Hypothalamus (tissue), 51 donors: Measurements from ENCODE around the gene PLEKHA5.

ENCODE experiments used
- DNase-seq, 51 donors: peaks; one replicate each; lab custom pipeline; 2025; lab: John Stamatoyannopoulos, UW

The PLEKHA5 gene

DNA sequence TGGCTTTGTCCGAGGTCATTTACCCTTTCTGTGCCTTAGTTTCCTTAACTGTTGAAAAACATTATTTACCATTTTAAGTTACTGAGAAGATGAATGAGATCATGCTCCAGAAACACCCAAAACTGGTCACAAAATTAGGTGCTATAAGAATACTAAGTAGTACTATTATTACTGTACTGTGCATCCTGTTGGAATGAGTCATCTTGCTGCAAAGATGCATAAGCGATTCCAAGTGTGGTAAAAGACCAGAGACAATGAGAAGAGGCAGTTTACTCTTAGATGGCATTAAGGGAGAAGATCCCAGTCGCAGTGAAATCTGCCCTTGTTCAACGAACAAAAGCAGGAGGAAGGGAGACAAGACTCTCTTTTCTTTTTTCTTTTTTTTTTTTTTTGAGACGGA is 4.2 kb upstream of the PLEKHA5 start:
- no peak for DNase-seq

DNA sequence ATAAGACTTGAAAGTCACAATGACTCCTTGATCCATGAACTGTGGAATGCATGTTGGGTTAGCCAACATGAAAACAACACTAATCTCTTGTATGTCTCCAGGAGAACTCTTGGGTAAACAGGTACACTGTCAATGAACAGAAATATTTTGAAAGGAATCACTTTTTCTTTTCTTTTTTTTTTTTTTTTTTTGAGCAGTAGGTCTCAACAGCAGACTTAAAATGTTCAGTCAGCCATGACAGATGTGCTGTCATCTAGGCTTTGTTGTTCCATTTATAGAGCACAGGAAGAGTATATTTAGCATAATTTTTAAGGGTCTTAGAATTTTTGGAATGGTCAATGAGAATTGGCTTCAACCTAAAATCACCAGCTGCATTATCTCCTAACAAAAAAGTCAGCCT is 2.3 kb upstream of the PLEKHA5 start:
- DNase-seq = no peak

DNA sequence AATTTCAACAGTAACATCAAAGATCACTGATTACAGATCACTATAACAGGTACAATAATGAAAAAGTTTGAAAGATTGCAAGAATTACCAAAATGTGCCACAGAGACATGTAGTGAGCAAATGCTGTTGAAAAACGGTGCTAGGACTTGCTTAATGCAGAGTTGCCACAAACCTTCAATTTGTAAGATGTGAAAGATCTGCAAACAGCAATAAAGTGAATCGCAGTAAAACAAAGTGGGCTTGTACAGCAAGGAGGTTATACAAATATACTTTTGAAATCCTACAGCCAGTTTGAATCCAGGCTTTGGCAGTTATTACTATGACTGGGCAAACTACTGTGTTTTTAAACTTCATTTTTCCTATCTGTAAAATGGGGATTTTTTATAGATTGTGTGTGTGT is 1.0 kb upstream of the PLEKHA5 start:
- DNase-seq = no peak

GRCh38 chr12:19129122-19129485 is 429 bp upstream of the PLEKHA5 start:
- DNase-seq = peak in 2 of 51 donors; percentile 28 to 54

DNA sequence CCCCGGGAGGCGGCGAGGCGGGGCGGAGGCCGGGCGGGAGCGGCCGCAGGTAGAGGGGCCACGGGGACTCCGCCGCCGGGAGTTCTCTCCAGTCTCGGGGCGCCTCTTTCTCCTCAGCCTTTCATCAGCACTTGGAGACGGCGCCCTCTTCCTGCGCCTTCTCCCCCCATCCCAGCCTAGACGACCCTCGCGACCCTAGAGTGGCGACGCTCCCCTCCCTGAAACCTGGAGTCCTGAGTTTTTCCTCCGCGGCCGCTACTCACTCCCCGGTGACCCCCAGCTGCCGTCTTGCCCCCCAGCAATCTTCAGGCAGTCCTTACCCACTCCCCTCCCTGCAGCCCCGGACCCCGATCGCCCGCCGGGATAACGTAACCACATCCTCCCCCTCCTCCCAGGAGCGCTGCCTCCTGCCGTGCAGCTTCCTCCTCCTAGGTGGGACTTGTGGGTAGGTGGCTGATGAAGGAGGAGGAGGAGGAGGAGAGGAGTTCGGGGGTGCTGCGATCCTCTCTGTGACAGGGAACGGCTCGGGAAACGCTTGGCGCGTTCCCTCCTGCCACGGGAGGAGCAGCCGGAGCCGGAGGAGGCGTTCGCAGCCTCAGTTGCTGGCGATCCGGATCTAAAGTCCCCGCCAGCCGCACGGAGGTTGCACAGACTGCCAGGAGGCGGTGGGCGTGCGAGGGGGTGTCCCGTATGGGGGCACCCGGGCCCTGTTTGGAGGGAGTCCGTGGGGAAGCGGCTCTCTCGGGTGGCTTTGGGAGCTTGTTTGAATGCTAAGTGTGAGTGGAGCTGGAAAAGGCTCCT is 891 bp downstream of the PLEKHA5 start:
- peak in 40 of 51 donors; percentile 13 to 80 (median 30) for DNase-seq

DNA sequence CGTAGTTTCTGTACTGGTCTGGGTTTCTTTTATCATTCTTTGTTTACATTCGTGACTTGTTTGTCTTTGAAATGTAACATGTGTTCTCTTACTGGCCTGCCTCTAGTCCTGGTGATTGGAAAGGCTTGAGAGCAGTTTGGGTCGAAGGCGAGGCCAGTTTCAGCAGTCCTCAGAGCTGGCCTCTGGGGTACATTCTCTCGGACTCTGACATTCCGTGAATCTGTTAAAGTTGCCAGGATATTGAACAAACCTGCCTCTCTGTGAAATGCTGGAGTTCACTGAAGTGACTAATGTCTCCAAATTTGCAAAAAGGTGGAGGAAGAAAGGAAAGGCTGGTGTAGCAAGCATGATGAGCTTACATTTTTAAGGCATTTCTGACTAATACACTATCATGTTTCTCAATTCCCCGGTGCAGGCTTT is 1.5 kb downstream of the PLEKHA5 start:
- peak in 18 of 51 donors; percentile 5 to 80 (median 22) for DNase-seq

- DNase-seq = no peak
Measured at GRCh38 chr12:19138551-19138950, 9.0 kb downstream of the PLEKHA5 start.

- no peak for DNase-seq
Measured at GRCh38 chr12:19138956-19139355, 9.4 kb downstream of the PLEKHA5 start.

DNA sequence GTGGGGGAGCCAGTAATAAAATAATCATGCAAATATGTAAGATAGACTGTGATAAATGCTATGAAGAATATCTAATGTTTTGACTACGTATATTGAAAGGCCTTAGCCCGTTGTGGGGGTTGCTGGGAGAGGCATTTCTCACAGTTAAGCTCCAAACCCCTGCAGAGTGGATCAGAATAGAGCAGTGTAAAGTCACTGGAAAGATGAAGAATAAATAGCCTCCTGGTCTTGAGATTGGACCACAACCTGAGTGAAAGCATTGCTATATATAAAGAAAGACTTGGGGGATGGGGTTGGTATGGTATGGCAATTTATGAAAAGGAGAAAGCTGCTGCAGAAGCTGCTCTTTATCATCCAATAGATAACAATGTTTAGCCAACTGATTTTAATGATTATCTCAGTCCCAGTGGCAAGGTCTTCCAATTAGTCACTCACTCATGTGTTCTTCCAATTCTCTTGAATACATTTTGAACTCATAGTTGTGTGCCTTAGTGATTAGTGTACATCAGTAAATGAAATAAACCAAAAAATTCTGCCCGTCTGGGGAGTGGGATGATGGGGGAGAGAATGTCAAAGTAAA is 10.2 kb downstream of the PLEKHA5 start:
- no peak for DNase-seq

GRCh38 chr12:19140381-19141236 is 11.1 kb downstream of the PLEKHA5 start:
- no peak for DNase-seq

- no peak for DNase-seq
Measured at GRCh38 chr12:19142499-19142898, 13.0 kb downstream of the PLEKHA5 start.

GRCh38 chr12:19144287-19144686 is 14.8 kb downstream of the PLEKHA5 start:
- DNase-seq = no peak

DNA sequence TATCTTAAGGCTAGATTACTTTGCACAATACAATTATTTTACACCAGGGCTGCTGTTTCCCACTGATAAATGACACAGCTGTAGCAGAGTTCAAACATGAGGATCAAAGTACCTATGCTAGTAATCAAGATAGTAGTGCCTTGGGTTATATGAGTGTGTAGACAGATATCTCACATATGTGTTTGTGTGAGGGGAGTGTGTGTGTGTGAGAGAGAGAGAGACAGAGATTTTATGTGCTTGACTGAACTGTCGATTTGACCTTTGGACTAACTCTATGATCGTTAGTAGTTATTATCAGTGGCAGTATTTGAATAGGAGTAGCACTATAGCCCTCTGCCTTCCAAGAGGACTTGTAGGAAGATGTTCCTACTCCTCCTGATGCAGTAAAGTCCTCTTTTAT is 15.5 kb downstream of the PLEKHA5 start:
- DNase-seq = no peak

DNA sequence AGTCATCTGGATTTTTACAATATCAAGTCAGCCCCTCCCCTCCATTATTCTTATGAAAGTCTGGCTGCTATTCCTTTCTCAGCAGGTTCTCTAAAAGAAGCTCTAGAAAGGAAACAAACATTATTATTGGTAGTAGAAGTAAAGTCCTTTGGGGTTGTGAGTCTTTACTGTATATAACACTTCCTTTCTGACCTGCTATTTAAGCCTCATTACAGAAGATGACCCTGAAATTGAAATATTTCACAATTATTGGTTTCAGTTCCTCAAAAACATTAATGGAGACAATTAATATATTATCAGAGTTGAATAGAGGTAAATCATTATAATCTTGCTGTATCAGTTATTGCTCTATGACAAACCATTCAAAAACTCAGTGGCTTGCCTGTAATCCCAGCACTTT is 19.3 kb downstream of the PLEKHA5 start:
- DNase-seq = no peak

GRCh38 chr12:19150273-19150900 is 20.9 kb downstream of the PLEKHA5 start:
- no peak for DNase-seq

DNA sequence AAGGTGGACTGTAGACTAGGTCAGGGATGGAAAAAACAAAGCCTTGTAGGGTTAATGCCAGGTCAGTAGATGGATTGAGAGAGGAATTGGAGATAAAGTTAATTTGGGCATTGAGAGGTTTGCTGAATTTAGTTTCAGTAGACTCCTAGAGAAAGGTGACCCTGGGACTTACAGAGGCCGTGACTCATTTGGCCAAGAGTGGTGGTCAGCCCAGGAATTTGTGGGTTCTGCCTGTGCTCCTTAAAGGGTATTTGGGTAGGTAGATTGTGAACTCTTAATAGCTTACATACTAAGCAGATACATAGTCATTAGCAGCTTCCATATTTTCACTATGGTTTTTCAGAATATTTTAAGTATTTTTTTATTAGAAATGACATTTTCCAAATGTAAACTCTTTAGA is 21.8 kb downstream of the PLEKHA5 start:
- no peak for DNase-seq

DNA sequence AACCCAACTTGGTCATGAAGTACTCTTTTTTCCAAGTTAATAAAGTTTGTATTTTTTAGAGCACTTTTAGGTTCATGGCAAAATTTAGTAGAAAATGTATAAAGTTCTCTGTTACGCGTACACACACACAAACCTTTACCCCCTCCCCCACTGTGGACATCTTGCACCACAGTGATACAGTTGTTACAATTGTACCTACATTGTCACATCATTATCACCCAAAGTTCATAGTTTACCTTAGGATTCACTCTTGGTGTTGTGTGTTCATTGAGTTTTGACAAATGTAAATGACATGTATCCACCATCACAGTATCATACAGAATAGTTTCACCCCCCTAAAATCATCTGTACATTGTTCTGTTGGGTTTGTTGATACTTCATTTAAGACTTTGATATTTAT is 23.9 kb downstream of the PLEKHA5 start:
- DNase-seq = no peak

GRCh38 chr12:19154686-19155085 is 25.2 kb downstream of the PLEKHA5 start:
- no peak for DNase-seq

GRCh38 chr12:19155981-19156734 is 26.6 kb downstream of the PLEKHA5 start:
- no peak for DNase-seq

- no peak for DNase-seq
Measured at GRCh38 chr12:19158923-19159322, 29.4 kb downstream of the PLEKHA5 start.
